Measurements from ENCODE around the gene ATP7B.

GRCh38 chr13:52006523-52007245, 4.6 kb downstream of the ATP7B start:
- no peak for TF ChIP-seq ELF4 (IDR thresholded peaks at IDR 0.05)
- TF ChIP-seq HDGF (IDR thresholded peaks at IDR 0.05; ENCODE audit: borderline replicate concordance) = no peak
- no peak for TF ChIP-seq FOXM1 (IDR thresholded peaks at IDR 0.05; ENCODE audit: borderline replicate concordance)
- no peak for TF ChIP-seq FOXA1 (IDR thresholded peaks at IDR 0.05)
- no peak for TF ChIP-seq BHLHE40 (IDR thresholded peaks at IDR 0.05; ENCODE audit: borderline replicate concordance)
- TF ChIP-seq ARNT (IDR thresholded peaks at IDR 0.05) = no peak
- TF ChIP-seq FOXK2 (IDR thresholded peaks at IDR 0.05) = no peak

Data from HEK293T (cell line).